ENCODE measurements around the gene CAPN12. TPM values are rescaled to one million over a fixed set of nuclear protein-coding genes. Genes with fewer than 3 reads are reported as not detected.

CAPN12 gene
- polyA plus RNA-seq, 2 of the 4 experiments (the other 2 are of a cell fraction) = 10.0 to 11.7 TPM

GRCh38 chr19:38723990-38724854 lies 20.1 kb downstream of the CAPN12 start:
- H3K4me3 ChIP-seq = no peak overlapping the region
- FAIRE-seq (no peak), ATAC-seq (no peak), DNase-seq (ENCODE audit: low read depth in 1 of 2, low spot score in 1 of 2) (no peak)
- H3K4me1 ChIP-seq = peaks cover 43% of the 10 kb centered on the region
- no peaks in the 10 kb centered on the region for H3K9me3 ChIP-seq
- H3K4me2 ChIP-seq = no peak overlapping the region
- POLR2A ChIA-PET = interaction anchor here (0.6 to 1.0 kb wide), 3 partner anchors 78 to 108 kb away, joined by 3 read pairs; no protein-coding TSS in a partner anchor
- peak overlapping the region in 1 of 2 experiments; percentile 0; a peak in 1 of 6 replicates for H3K27ac ChIP-seq
- TF ChIP-seq ELK1 (IDR thresholded peaks at IDR 0.05; ENCODE audit: low read depth, low read length) = no peak
- TF ChIP-seq GATA3 (IDR thresholded peaks at IDR 0.05; ENCODE audit: borderline replicate concordance) = no peak
- TF ChIP-seq RNF2 (IDR thresholded peaks at IDR 0.05; ENCODE audit: borderline replicate concordance, low read depth) = no peak
- TF ChIP-seq JUNB (IDR thresholded peaks at IDR 0.05) = no peak
- 92% methylated on average over 42 of the region's 42 CpGs for WGBS (ENCODE audit: missing lambda C conversion rate)
- CTCF ChIA-PET = interaction anchor here (1.1 to 38.0 kb wide), 16 partner anchors 7 to 322 kb away, joined by 3 to 764 read pairs (median 6); partner anchors contain the start of genes FAM98C, MRPS12 and SARS2

- CTCF ChIA-PET = interaction anchor here (0.9 to 38.0 kb wide), 16 partner anchors 8 to 321 kb away, joined by 3 to 764 read pairs (median 6); partner anchors contain the start of gene FAM98C
- Histone ChIP-seq H3K27ac (peak overlapping the region in 1 of 2 experiments; percentile 55; a peak in 2 of 6 replicates), H3K9me3 (no peaks in the 10 kb centered on the region), H3K4me3 (no peak overlapping the region), H3K4me1 (peaks cover 43% of the 10 kb centered on the region), H3K4me2 (no peak overlapping the region)
- FAIRE-seq = no peak
- no peak for DNase-seq (ENCODE audit: low read depth in 1 of 2, low spot score in 1 of 2)
- 77% methylated on average over 11 of the region's 11 CpGs for WGBS (ENCODE audit: missing lambda C conversion rate)
- POLR2A ChIA-PET = interaction anchor here (0.6 to 1.6 kb wide), 2 partner anchors 11 to 87 kb away, joined by 3 to 4 read pairs; no protein-coding TSS in a partner anchor
- TF ChIP-seq CBX8 (IDR thresholded peaks at IDR 0.05) = no peak
- no peak for TF ChIP-seq NPAS2 (CRISPR knock-in tag; IDR thresholded peaks at IDR 0.05; ENCODE audit: borderline replicate concordance)
- no peak for TF ChIP-seq CBX2 (IDR thresholded peaks at IDR 0.05; ENCODE audit: borderline replicate concordance, low read depth)
- no peak for TF ChIP-seq HOXA7 (CRISPR knock-in tag; IDR thresholded peaks at IDR 0.05)
- no peak for TF ChIP-seq KDM5A (IDR thresholded peaks at IDR 0.05)
- no peak for TF ChIP-seq CTCF (IDR thresholded peaks at IDR 0.05)
- TF ChIP-seq ELK1 (IDR thresholded peaks at IDR 0.05; ENCODE audit: low read depth, low read length) = no peak
- TF ChIP-seq TP53 (CRISPR knock-in tag; IDR thresholded peaks at IDR 0.05) = no peak
- TF ChIP-seq BCL3 (IDR thresholded peaks at IDR 0.05) = no peak
- TF ChIP-seq POLR2A (IDR thresholded peaks at IDR 0.05; ENCODE audit: low read length) = no peak
- TF ChIP-seq RAD21 (conservative IDR thresholded peaks at IDR 0.05 in 1 of 2, IDR thresholded peaks at IDR 0.05 in 1 of 2) = no peak
- no peak for TF ChIP-seq FOSL2 (IDR thresholded peaks at IDR 0.05)
- no peak for TF ChIP-seq FOSL2 (CRISPR knock-in tag; IDR thresholded peaks at IDR 0.05)
- no peak for TF ChIP-seq KDM1A (IDR thresholded peaks at IDR 0.05; ENCODE audit: low read depth)
- no peak for TF ChIP-seq PBX3 (IDR thresholded peaks at IDR 0.05)
- no peak for TF ChIP-seq CHD4 (IDR thresholded peaks at IDR 0.05; ENCODE audit: borderline replicate concordance)
- ATAC-seq = no peak
These were observed 20.7 kb downstream of the CAPN12 start for GRCh38 chr19:38723606-38723965.
